ENCODE results near the gene VSX1.

VSX1 gene

GRCh38 chr20:25054096-25054820 is 27.7 kb downstream of the VSX1 start:
- DNase-seq: no peak

GRCh38 chr20:25053255-25054031 is 28.5 kb downstream of the VSX1 start:
- DNase-seq: peak in 2 of 56 donors; percentile 22 to 31

- DNase-seq: no peak
Measured at GRCh38 chr20:25052255-25053194, 29.4 kb downstream of the VSX1 start.

GRCh38 chr20:25051386-25052155 is 30.4 kb downstream of the VSX1 start:
- DNase-seq: no peak

GRCh38 chr20:25050501-25051350 is 31.2 kb downstream of the VSX1 start:
- DNase-seq: no peak

GRCh38 chr20:25050082-25050481 is 31.9 kb downstream of the VSX1 start:
- no peak for DNase-seq

GRCh38 chr20:25049261-25050060 is 32.5 kb downstream of the VSX1 start:
- DNase-seq: no peak

- no peak for DNase-seq
Measured at GRCh38 chr20:25048519-25048952, 33.4 kb downstream of the VSX1 start.

- no peak for DNase-seq
Measured at GRCh38 chr20:25047766-25048165, 34.2 kb downstream of the VSX1 start.

GRCh38 chr20:25046736-25047666 is 34.9 kb downstream of the VSX1 start:
- DNase-seq: no peak

GRCh38 chr20:25046181-25046641 is 35.7 kb downstream of the VSX1 start:
- DNase-seq: no peak

GRCh38 chr20:25045343-25045712 is 36.6 kb downstream of the VSX1 start:
- no peak for DNase-seq

GRCh38 chr20:25044660-25045342 is 37.1 kb downstream of the VSX1 start:
- peak in 36 of 56 donors; percentile 25 to 88 (median 62) for DNase-seq

- no peak for DNase-seq
Measured at GRCh38 chr20:25044261-25044560, 37.7 kb downstream of the VSX1 start.

- no peak for DNase-seq
Measured at GRCh38 chr20:25043499-25044260, 38.3 kb downstream of the VSX1 start.

Data from amygdala (tissue), 56 donors.